OCI-LY1 (cell line): ENCODE results near the gene ITLN1.
A peak's percentile ranks its signal among the peaks of the same experiment; 100 is the strongest.

Source experiments
- H2AFZ ChIP-seq: fragments of 200-600 bp; sonication (generic), shearing (Covaris generic); 2 replicates; pipeline ENCODE4 v1.6.0; 2014; ENCODE audit warnings: antibody characterized with exemption, mild to moderate bottlenecking, low read length
- H3F3A ChIP-seq: fragments of 200-600 bp; sonication (generic), shearing (Covaris generic); 2 replicates; pipeline ENCODE4 v1.6.0; 2014; ENCODE audit warnings: mild to moderate bottlenecking, antibody characterized with exemption, low read length, moderate library complexity; ENCODE audit not compliant: insufficient read depth
- H3K27ac ChIP-seq: fragments of 200-600 bp; sonication (generic); 2 replicates; pipeline ENCODE4 v1.5.1; 2014; ENCODE audit warnings: low read length, mixed run types, mild to moderate bottlenecking, low read depth; ENCODE audit not compliant: poor library complexity, severe bottlenecking
- H3K27me3 ChIP-seq: fragments of 200-600 bp; sonication (generic); 2 replicates; pipeline ENCODE4 v1.6.0; 2014; ENCODE audit warnings: antibody characterized with exemption, mild to moderate bottlenecking, low read length, moderate library complexity; ENCODE audit not compliant: insufficient read depth
- H3K36me3 ChIP-seq: fragments of 200-600 bp; sonication (generic); 2 replicates; pipeline ENCODE4 v1.6.1; 2014; ENCODE audit warnings: mild to moderate bottlenecking, antibody characterized with exemption, low read length, moderate library complexity, mixed read lengths; ENCODE audit not compliant: insufficient read depth
- H3K4me1 ChIP-seq: fragments of 200-600 bp; sonication (generic); 2 replicates; pipeline ENCODE4 v1.5.1; 2014; ENCODE audit warnings: mild to moderate bottlenecking, low read length, moderate library complexity; ENCODE audit not compliant: insufficient read depth, severe bottlenecking
- H3K4me2 ChIP-seq: fragments of 200-600 bp; sonication (generic), shearing (Covaris generic); 2 replicates; pipeline ENCODE4 v1.6.1; 2014; ENCODE audit warnings: low read length
- H3K4me3 ChIP-seq: fragments of 200-600 bp; sonication (generic); 2 replicates; pipeline ENCODE4 v1.5.1; 2014; ENCODE audit warnings: low read length, low read depth, mild to moderate bottlenecking, mixed read lengths; ENCODE audit not compliant: poor library complexity, severe bottlenecking
- H3K79me2 ChIP-seq: fragments of 200-600 bp; shearing (Covaris generic); 2 replicates; pipeline ENCODE4 v1.6.1; 2016; ENCODE audit warnings: mixed run types, low read length, mixed read lengths; ENCODE audit not compliant: insufficient read depth
- H3K9ac ChIP-seq: fragments of 200-600 bp; sonication (generic), shearing (Covaris generic); 2 replicates; pipeline ENCODE4 v1.6.1; 2014; ENCODE audit warnings: mild to moderate bottlenecking, low read length, mixed read lengths
- H3K9me2 ChIP-seq: fragments of 200-600 bp; sonication (generic), shearing (Covaris generic); 2 replicates; pipeline ENCODE4 v1.6.1; 2014; ENCODE audit warnings: low read depth, mild to moderate bottlenecking, low read length, mixed read lengths
- H3K9me3 ChIP-seq: fragments of 200-600 bp; shearing (Covaris generic); 2 replicates; pipeline ENCODE4 v1.6.1; 2014; ENCODE audit warnings: low read length, mixed read lengths
- H4K20me1 ChIP-seq: fragments of 200-600 bp; sonication (generic), shearing (Covaris generic); 2 replicates; pipeline ENCODE4 v1.6.0; 2016; ENCODE audit warnings: mild to moderate bottlenecking, low read length; ENCODE audit not compliant: insufficient read depth
- CTCF ChIP-seq: fragments of 200-600 bp; sonication (generic), shearing (Covaris generic); IDR thresholded peaks from 2 replicates; pipeline ENCODE4 v1.5.1; 2017; ENCODE audit warnings: mild to moderate bottlenecking, antibody characterized with exemption, low read length, moderate library complexity, mixed read lengths
- EZH2 ChIP-seq: fragments of 200-600 bp; sonication (generic), shearing (Covaris generic); IDR thresholded peaks from 2 replicates; pipeline ENCODE4 v1.8.0; 2017; ENCODE audit warnings: borderline replicate concordance, mixed run types, mild to moderate bottlenecking, antibody characterized with exemption, low read length, moderate library complexity, mixed read lengths

Gene ITLN1

GRCh38 chr1:160835751-160836150 lies 49.2 kb downstream of the ITLN1 start:
- no peak for TF ChIP-seq CTCF
- TF ChIP-seq EZH2: no peak
- Histone ChIP-seq H3K9ac (no peak overlapping the region), H4K20me1 (no peaks in the 10 kb centered on the region), H3K27me3 (no peaks in the 10 kb centered on the region), H3K4me1 (peaks cover 20% of the 10 kb centered on the region), H3K9me2 (no peaks in the 10 kb centered on the region), H3K36me3 (no peaks in the 10 kb centered on the region), H3K79me2 (no peaks in the 10 kb centered on the region), H3K9me3 (no peaks in the 10 kb centered on the region), H3K4me3 (no peak overlapping the region), H3K4me2 (no peak overlapping the region), H2AFZ (no peak overlapping the region), H3K27ac (no peak overlapping the region), H3F3A (no peaks in the 10 kb centered on the region)

GRCh38 chr1:160834945-160835565 lies 49.9 kb downstream of the ITLN1 start:
- Histone ChIP-seq H2AFZ (no peak overlapping the region), H3K9ac (no peak overlapping the region), H3K4me1 (peaks cover 20% of the 10 kb centered on the region), H3K9me3 (no peaks in the 10 kb centered on the region), H3K27me3 (no peaks in the 10 kb centered on the region), H3K36me3 (no peaks in the 10 kb centered on the region), H3K79me2 (no peaks in the 10 kb centered on the region), H3K9me2 (no peaks in the 10 kb centered on the region), H3F3A (no peaks in the 10 kb centered on the region), H3K4me2 (no peak overlapping the region), H3K27ac (no peak overlapping the region), H4K20me1 (no peaks in the 10 kb centered on the region), H3K4me3 (no peak overlapping the region)
- no peak for TF ChIP-seq EZH2
- peak; percentile 86 for TF ChIP-seq CTCF

- no peak overlapping the region for H3K4me2 ChIP-seq
- no peaks in the 10 kb centered on the region for H3F3A ChIP-seq
- TF ChIP-seq EZH2 (no peak), CTCF (peak; percentile 82)
- no peaks in the 10 kb centered on the region for H3K9me2 ChIP-seq
- H3K27me3 ChIP-seq: no peaks in the 10 kb centered on the region
- no peak overlapping the region for H3K27ac ChIP-seq
- H3K4me3 ChIP-seq: no peak overlapping the region
- H3K9me3 ChIP-seq: no peaks in the 10 kb centered on the region
- H3K9ac ChIP-seq: no peak overlapping the region
- no peaks in the 10 kb centered on the region for H3K4me1 ChIP-seq
- H2AFZ ChIP-seq: no peak overlapping the region
- H4K20me1 ChIP-seq: no peaks in the 10 kb centered on the region
- no peaks in the 10 kb centered on the region for H3K79me2 ChIP-seq
- H3K36me3 ChIP-seq: no peaks in the 10 kb centered on the region
These were observed 54.4 kb downstream of the ITLN1 start for GRCh38 chr1:160830321-160831153.
